ENCODE data around the gene ZBTB3. TPM values are rescaled to one million over a fixed set of nuclear protein-coding genes. Genes with fewer than 3 reads are reported as not detected.

ZBTB3 gene
- 2.7 TPM for polyA plus RNA-seq (2012; ENCODE audit: low read depth, missing spikeins)

GRCh38 chr11:62753736-62754603 is at the start of gene ZBTB3:
Gene ZBTB3, minus strand, starts transcription at chr11:62754160. Its CDS starts 496 bp downstream, at chr11:62753664.
- FAIRE-seq (peak; percentile 98), DNase-seq (ENCODE audit: insufficient read length, low spot score) (peak; percentile 87)

GRCh38 chr11:62801071-62801470 is 47.1 kb upstream of the ZBTB3 start:
- FAIRE-seq: no peak
- no peak for DNase-seq (ENCODE audit: insufficient read length, low spot score)
- no peak for TF ChIP-seq POU2F2 (IDR thresholded peaks at IDR 0.05; ENCODE audit: low read depth, low read length)
- no peak for TF ChIP-seq PAX5 (IDR thresholded peaks at IDR 0.05; ENCODE audit: insufficient read depth, low read length, severe bottlenecking)
- TF ChIP-seq SPI1 (IDR thresholded peaks at IDR 0.05; ENCODE audit: low read depth, low read length): no peak
- no peak for TF ChIP-seq TAF1 (IDR thresholded peaks at IDR 0.05; ENCODE audit: low read depth, low read length)
- no peak for TF ChIP-seq POLR2AphosphoS5 (IDR thresholded peaks at IDR 0.05; ENCODE audit: low read depth, low read length)
- TF ChIP-seq POLR2A (IDR thresholded peaks at IDR 0.05; ENCODE audit: low read depth, low read length): no peak

More at GRCh38 chr11:62753736-62754603, at the start of gene ZBTB3:
- TF ChIP-seq PAX5 (IDR thresholded peaks at IDR 0.05; ENCODE audit: insufficient read depth, low read length, severe bottlenecking) (no peak), TAF1 (IDR thresholded peaks at IDR 0.05; ENCODE audit: low read depth, low read length) (peak; percentile 37; the same call in 1 of the 2 replicates), POLR2A (IDR thresholded peaks at IDR 0.05; ENCODE audit: low read depth, low read length) (peak; percentile 95), POU2F2 (IDR thresholded peaks at IDR 0.05; ENCODE audit: low read depth, low read length) (peak; percentile 37; the same call in 1 of the 2 replicates), POLR2AphosphoS5 (IDR thresholded peaks at IDR 0.05; ENCODE audit: low read depth, low read length) (peak; percentile 95), SPI1 (IDR thresholded peaks at IDR 0.05; ENCODE audit: low read depth, low read length) (no peak)

DNA sequence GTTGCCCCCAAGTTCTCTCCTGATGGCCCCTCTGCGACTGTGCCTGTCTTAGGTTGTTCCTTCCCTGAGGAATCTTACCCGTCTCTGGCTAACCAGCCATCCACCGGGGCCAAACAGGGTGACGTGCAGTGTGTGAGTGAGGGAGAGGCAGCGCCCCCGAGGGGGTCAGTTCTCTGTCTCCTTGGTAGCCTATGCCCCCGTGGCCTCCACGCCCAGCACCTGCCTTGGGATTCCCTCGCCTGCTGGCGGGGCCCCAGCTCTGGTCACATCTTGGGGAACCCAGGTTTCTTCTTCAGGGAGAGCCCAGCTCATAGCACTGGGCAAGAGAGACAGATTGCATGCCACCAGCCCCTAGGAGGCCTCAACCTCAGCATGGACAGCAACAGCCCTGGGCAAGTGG is 45.5 kb upstream of the ZBTB3 start:
- DNase-seq (ENCODE audit: insufficient read length, low spot score): no peak
- no peak for FAIRE-seq
- TF ChIP-seq POLR2AphosphoS5 (IDR thresholded peaks at IDR 0.05; ENCODE audit: low read depth, low read length) (no peak), POLR2A (IDR thresholded peaks at IDR 0.05; ENCODE audit: low read depth, low read length) (no peak), TAF1 (IDR thresholded peaks at IDR 0.05; ENCODE audit: low read depth, low read length) (no peak), PAX5 (IDR thresholded peaks at IDR 0.05; ENCODE audit: insufficient read depth, low read length, severe bottlenecking) (no peak), SPI1 (IDR thresholded peaks at IDR 0.05; ENCODE audit: low read depth, low read length) (no peak), POU2F2 (IDR thresholded peaks at IDR 0.05; ENCODE audit: low read depth, low read length) (no peak)

- TF ChIP-seq SPI1 (IDR thresholded peaks at IDR 0.05; ENCODE audit: low read depth, low read length): no peak
- no peak for TF ChIP-seq PAX5 (IDR thresholded peaks at IDR 0.05; ENCODE audit: insufficient read depth, low read length, severe bottlenecking)
- TF ChIP-seq POU2F2 (IDR thresholded peaks at IDR 0.05; ENCODE audit: low read depth, low read length): no peak
- TF ChIP-seq POLR2A (IDR thresholded peaks at IDR 0.05; ENCODE audit: low read depth, low read length): no peak
- TF ChIP-seq TAF1 (IDR thresholded peaks at IDR 0.05; ENCODE audit: low read depth, low read length): no peak
- no peak for TF ChIP-seq POLR2AphosphoS5 (IDR thresholded peaks at IDR 0.05; ENCODE audit: low read depth, low read length)
- FAIRE-seq: no peak
These were observed 42.3 kb upstream of the ZBTB3 start for GRCh38 chr11:62796281-62796680.

GRCh38 chr11:62794201-62794775 is 40.3 kb upstream of the ZBTB3 start:
- no peak for FAIRE-seq
- TF ChIP-seq POLR2A (IDR thresholded peaks at IDR 0.05; ENCODE audit: low read depth, low read length): no peak
- TF ChIP-seq POLR2AphosphoS5 (IDR thresholded peaks at IDR 0.05; ENCODE audit: low read depth, low read length): no peak
- TF ChIP-seq POU2F2 (IDR thresholded peaks at IDR 0.05; ENCODE audit: low read depth, low read length): no peak
- no peak for TF ChIP-seq SPI1 (IDR thresholded peaks at IDR 0.05; ENCODE audit: low read depth, low read length)
- TF ChIP-seq PAX5 (IDR thresholded peaks at IDR 0.05; ENCODE audit: insufficient read depth, low read length, severe bottlenecking): no peak
- TF ChIP-seq TAF1 (IDR thresholded peaks at IDR 0.05; ENCODE audit: low read depth, low read length): no peak
- no peak for DNase-seq (ENCODE audit: insufficient read length, low spot score)

More at GRCh38 chr11:62796281-62796680, 42.3 kb upstream of the ZBTB3 start:
- DNase-seq (ENCODE audit: insufficient read length, low spot score): no peak

DNA sequence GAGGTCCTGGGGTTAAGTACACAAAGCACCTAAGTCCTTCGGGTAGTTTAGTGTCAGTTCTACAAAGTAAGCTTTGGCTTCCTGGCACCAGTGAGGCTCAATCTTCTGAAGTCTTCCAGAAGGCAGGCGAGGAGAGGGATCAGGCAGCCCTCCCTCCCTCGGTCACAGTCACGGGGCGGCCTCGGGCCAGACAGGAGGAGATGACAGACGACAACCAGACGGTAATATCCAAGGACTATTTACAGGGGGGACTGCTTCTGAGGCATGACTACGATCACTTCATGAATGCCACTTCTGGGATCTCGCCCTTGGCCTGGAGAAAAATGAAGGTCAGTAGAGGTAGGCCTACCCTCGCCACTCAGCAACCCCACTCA is 38.2 kb upstream of the ZBTB3 start:
- FAIRE-seq: no peak
- no peak for DNase-seq (ENCODE audit: insufficient read length, low spot score)
- TF ChIP-seq POLR2AphosphoS5 (IDR thresholded peaks at IDR 0.05; ENCODE audit: low read depth, low read length) (0 out of 2 replicates have a peak, but pooled peaks have one; percentile 5), PAX5 (IDR thresholded peaks at IDR 0.05; ENCODE audit: insufficient read depth, low read length, severe bottlenecking) (no peak)

GRCh38 chr11:62791501-62792201 is 37.7 kb upstream of the ZBTB3 start, which contains the start of gene TMEM223:
Gene TMEM223, minus strand, starts transcription at chr11:62792006. Its CDS starts 12 bp downstream, at chr11:62791994.
- FAIRE-seq: peak; percentile 83
- DNase-seq (ENCODE audit: insufficient read length, low spot score): peak; percentile 86
- TF ChIP-seq POU2F2 (IDR thresholded peaks at IDR 0.05; ENCODE audit: low read depth, low read length) (peak; percentile 75), SPI1 (IDR thresholded peaks at IDR 0.05; ENCODE audit: low read depth, low read length) (no peak), PAX5 (IDR thresholded peaks at IDR 0.05; ENCODE audit: insufficient read depth, low read length, severe bottlenecking) (peak; percentile 31), TAF1 (IDR thresholded peaks at IDR 0.05; ENCODE audit: low read depth, low read length) (peak; percentile 76), POLR2A (IDR thresholded peaks at IDR 0.05; ENCODE audit: low read depth, low read length) (peak; percentile 96), POLR2AphosphoS5 (IDR thresholded peaks at IDR 0.05; ENCODE audit: low read depth, low read length) (peak; percentile 97)

- TF ChIP-seq POLR2AphosphoS5 (IDR thresholded peaks at IDR 0.05; ENCODE audit: low read depth, low read length) (no peak), SPI1 (IDR thresholded peaks at IDR 0.05; ENCODE audit: low read depth, low read length) (no peak)
- FAIRE-seq (no peak), DNase-seq (ENCODE audit: insufficient read length, low spot score) (no peak)
These were observed 35.6 kb upstream of the ZBTB3 start for GRCh38 chr11:62789576-62789975.

DNA sequence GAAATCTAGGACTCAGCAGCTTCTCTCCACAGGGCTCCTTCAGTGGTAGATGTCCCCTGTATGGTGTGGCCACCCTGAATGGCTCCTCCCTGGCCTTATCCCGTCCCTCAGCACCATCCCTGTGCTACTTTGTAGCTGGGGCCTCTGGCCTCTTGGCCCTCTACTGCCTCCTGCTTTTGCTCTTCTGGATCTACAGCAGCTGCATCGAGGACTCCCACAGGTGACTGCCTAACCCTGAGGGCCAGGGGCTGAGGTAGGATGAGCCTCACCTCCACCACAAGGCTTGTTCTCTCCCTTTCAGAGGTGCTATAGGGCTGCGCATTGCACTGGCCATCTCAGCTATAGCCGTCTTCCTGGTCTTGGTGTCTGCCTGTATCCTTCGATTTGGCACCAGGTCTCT is 35.0 kb upstream of the ZBTB3 start:
- no peak for TF ChIP-seq POU2F2 (IDR thresholded peaks at IDR 0.05; ENCODE audit: low read depth, low read length)
- no peak for TF ChIP-seq TAF1 (IDR thresholded peaks at IDR 0.05; ENCODE audit: low read depth, low read length)
- no peak for TF ChIP-seq PAX5 (IDR thresholded peaks at IDR 0.05; ENCODE audit: insufficient read depth, low read length, severe bottlenecking)
- no peak for TF ChIP-seq SPI1 (IDR thresholded peaks at IDR 0.05; ENCODE audit: low read depth, low read length)
- no peak for TF ChIP-seq POLR2AphosphoS5 (IDR thresholded peaks at IDR 0.05; ENCODE audit: low read depth, low read length)
- TF ChIP-seq POLR2A (IDR thresholded peaks at IDR 0.05; ENCODE audit: low read depth, low read length): no peak

More for the DNA sequence above, 35.0 kb upstream of the ZBTB3 start:
- DNase-seq (ENCODE audit: insufficient read length, low spot score) (no peak), FAIRE-seq (no peak)

Measured in GM12891 (cell line).